OCI-M2 (cell line): ENCODE results near the gene EID2B.

Experiments
- DNase-seq: peaks from one replicate; lab custom pipeline; 2025; ENCODE audit not compliant: unreplicated experiment; lab: John Stamatoyannopoulos, UW

Gene EID2B

DNA sequence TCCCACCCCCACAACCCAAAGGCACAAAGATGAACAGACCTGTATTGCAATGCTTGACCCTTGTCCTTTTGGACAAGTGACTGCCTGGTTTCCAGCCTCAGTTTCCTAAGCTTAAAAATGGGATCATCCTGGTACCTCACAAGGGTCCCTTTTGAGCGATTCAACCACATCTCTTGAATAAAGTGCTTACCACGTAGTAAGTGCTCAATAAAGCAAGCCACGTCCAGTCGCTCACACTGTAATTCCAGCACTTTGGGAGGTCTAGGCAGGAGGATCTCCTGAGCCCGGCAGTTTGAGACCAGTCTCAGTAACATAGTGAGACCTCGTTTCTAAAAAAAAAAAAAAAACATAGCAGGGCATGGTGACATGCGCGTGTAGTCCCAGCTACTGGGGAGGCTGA, 32.7 kb downstream of the EID2B start:
- DNase-seq: no peak

DNA sequence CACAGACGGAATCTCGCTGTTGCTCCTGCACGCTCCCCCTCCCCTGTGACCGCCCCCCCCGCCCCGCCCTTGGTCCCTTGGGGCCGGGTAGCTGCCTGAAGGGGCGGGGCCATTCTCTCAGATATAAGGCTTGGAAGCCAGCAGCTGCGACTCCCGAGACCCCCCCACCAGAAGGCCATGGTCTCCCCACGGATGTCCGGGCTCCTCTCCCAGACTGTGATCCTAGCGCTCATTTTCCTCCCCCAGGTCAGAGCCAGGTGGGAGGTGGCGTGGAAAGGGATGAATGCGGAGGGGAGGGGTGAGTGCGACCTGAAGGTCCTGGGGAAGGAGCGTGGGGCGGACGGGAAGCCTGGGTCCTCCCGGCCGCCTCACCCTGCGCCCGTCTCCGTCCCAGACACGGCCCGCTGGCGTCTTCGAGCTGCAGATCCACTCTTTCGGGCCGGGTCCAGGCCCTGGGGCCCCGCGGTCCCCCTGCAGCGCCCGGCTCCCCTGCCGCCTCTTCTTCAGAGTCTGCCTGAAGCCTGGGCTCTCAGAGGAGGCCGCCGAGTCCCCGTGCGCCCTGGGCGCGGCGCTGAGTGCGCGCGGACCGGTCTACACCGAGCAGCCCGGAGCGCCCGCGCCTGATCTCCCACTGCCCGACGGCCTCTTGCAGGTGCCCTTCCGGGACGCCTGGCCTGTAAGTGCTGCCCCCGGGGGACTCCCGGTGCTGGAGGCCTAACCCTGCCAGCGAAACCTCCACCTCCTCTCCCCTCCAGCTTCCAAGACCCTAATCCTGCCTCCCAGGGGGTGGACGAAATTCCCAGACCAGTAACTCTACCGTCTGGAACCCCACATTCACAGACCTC, 33.6 kb downstream of the EID2B start, which contains the start of gene DLL3:
DLL3 (plus strand) TSS at position 150 of the 845 bp plus-strand sequence; CDS start at position 178, 28 bp downstream.
- DNase-seq: no peak

DNA sequence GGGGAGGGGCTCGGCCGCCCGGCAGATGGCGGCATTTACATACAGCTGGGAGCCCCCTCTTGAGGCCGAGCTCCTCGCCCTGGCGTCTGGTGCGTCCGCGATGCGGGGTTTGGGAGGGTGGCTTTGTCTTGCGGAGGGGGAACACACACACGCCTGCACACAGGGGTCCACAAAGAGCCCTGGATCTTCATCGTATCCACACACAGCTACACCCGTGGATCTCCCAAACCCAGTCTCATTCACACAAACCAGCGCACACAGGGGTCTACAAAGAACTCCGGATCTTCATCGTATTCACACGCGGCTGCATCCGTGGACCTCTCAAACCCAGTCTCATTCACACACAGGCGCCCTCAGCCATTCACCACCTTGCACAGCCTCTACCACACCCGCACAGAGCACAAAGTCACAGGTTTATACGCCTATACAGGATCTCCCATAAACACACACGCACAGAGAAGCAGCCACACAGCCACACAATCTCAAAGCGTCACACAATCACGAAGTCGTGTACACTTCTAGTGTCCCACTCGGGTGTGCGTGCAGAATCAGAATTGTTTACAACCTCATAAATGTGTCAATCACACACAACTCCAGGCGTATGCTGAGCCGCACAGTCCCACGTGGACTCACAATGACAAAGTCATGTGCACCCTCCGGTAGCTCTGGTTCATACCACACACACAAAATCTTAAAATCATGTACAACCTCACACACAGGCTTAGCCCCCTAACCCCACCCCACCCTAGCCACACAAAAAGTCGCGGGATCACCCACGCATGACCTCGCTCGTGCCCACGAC, 34.5 kb downstream of the EID2B start:
- DNase-seq: peak; percentile 69

DNA sequence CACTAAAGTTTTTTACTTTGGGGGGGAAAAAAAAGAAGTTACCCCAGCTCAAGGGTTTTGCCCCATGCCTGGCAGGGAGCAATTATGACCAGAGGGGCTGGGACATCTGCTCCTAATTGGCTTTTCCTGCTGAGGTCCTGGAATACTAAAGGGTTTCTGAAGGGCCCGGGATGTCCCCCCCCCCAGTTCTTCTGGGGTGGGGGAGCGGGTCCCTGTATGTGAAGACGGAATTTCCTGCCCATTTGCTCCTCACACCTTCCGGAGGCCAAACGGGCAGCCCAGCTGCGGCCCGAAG, 35.0 kb downstream of the EID2B start:
- DNase-seq: no peak

DNA sequence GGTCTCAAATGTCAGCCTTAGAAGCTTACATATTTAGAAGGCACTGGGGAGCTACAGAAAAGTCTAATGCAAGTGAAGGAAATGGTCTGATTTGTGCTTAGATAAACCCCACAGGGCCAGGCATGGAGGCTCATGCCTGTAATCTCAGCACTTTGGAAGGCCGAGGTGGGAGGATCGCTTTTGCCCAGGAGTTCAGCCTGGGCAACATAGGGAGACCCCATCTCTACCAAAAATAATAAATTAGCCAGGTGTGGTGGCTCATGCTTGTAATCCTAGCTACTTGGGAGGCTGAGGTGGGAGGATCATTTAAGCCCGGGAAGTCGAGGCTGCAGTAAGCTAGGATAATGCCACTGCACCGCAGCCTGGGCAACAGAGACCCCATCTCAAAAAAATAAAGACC, 36.6 kb downstream of the EID2B start:
- DNase-seq: no peak

DNA sequence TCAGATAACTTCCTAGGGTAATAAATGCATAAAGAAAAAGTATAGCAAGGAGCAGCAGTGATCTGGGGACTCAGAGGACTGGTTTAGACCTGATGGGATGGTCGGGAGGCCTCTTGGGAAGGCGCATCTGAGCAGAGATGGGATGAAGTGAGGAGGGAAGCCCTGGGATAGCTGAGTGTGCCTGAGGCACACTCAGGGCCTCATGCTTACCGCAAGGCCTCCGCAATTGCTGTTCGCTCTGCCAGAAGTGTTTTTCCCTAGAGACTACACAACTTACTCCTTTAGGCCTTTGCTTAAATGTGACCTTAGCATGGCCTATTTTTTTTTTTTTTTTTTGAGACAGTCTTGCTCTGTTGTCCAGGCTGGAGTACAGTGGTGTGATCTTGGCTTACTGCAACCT, 38.0 kb downstream of the EID2B start:
- DNase-seq: no peak

DNA sequence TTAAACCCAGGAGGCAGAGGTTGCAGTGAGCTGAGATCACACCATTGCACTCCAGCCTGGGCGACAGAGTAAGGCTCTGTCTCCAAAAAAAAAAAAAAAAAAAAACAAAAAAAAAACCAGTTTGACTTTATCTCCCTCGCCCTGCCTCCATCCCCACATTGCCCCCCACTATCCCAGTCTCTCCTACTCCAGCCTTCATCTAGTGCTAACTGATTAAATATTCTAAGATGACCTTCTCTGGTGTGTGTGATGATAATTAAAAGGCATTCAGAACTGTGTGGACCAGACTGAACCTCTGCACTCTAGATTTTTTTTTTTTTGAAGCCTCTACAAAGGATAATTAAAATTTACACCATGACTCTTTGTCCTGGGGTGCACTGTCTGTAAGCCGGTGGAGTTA, 39.9 kb downstream of the EID2B start:
- no peak for DNase-seq

DNA sequence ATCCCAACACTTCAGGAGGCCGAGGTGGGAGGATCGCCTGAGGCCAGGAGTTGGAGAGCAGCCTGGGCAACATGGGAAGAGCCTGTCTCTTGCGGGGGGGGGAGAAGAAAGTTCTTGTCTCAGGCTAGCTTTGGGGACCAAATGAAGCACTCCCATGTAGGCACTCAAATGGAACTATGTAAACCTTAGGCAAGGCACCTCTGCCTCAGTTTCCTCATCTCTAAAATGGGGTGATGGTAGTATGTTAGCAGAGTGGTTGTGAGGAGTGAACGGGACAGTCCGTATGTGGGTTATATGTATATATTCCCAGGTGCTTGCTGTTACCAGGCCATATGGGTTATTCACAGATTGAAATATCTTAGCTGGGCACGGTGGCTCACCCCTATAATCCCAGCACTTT, 40.4 kb downstream of the EID2B start:
- DNase-seq: no peak

DNA sequence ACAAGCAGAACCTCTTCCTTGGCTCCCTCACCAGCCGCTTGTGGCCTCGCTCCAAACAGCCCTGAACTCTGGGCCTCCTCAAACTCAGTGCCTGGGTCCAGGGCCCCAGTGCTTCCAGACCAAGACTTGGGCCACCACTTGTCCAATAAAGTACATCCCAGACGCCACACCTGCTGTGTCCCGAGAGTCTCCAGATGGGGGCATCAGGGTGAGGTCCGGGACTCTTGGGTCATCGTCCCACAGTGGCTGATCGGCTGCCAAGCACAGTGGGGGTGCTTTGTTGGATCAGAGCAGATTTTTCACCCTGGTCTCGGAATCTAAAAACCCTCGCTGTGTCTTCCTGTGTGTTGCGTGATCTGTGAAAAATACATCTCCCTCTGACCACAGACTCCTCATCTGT, 42.9 kb downstream of the EID2B start:
- DNase-seq: no peak

DNA sequence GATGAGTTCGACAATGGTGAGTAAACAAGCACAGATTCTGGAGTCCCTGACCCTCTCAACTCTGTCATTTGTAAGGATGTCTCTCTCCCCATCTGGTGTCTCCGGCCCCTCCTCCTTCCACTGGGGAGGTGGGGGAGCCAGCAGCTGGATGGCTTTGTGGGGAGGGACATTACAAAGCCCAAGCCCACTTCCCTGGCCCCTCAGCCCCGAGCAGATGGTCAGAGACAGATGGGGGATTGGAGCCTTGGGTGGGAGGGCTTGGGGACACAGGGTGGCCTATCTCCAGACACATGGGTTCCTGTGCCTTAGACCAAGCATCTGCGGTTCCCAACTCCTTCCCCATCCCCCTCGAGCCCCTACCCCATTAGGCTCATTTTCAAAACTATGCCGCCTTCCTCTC, 49.5 kb downstream of the EID2B start:
- DNase-seq: no peak

DNA sequence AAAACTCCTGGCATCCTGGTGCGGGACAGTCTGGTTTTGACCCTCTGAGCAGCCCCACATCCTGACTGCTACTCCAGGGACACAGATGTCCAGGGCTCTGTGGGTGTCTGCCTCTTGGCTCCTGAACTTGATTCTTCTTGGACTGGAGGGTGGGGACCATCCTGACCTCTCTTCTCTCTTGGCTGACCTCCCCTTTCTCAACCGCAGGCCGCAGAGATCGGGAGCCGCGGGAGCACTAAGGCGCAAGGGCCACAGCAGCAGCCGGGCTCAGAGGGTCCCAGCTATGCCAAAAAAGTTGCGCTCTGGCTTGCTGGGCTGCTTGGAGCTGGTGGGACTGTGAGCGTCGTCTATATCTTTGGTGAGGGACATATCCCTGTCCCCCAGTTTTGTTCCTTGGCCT, 51.0 kb downstream of the EID2B start:
- no peak for DNase-seq

DNA sequence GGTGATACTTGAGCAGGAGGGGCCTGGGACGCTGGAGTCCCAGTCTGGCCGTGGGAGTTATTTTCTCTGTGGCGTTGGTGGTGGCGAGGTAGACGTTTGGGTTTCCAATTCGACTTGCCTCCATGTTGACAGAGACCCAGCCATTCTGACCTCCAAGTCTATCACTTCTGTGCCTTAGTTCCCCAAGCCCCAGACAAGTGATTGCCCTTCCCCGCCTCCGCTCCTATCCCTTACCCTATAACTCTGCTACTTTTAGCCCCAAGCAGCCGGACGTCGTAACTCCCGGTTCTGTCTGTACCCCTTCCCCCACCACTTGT, 51.5 kb downstream of the EID2B start:
- DNase-seq: no peak
